ENCODE results near the gene MICU1.
"Not testable (repeated sequence)": the region's sequence is repeated elsewhere in the genome, so short reads cannot be mapped to it uniquely, and the experiment has no call there.

Gene MICU1

GRCh38 chr10:72552857-72553256, 73.0 kb downstream of the MICU1 start:
- DNase-seq, result no peak

DNA sequence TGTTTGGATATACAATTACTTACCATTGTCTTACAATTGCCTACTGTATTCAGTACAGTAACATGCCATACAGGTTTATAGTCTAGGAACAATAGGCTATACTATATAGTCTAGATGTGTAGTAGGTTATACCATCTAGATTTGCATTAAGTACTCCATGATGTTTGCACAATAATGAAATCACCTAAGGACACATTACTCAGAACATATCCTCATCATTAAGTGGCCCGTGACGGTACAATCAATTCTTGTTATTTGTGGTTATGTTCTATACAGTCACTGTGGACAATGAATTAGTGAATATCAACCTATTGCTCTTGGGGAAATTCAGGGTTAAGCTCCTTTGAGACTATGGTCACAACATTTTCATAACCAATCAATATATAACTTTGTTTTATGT, 75.6 kb downstream of the MICU1 start:
- no peak for DNase-seq

DNA sequence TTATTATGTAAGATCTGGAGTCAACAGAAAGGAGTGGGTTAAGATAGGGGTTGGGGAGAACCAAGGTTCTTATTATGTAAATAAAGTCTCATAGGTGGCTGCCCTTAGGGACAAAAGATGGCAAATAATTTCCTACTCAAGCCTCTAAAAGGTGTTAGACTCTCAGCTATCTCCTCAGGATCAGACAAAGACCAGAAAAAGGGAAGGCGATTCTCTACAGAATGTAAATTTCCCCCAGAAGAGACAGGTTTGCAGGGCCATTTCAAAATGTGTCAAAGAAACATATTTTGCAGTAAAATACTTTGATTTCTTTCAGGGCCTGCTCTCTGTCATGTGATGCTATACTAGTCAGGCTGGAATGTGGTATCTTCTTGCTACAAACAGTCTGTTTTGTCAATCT, 80.3 kb downstream of the MICU1 start:
- DNase-seq, result no peak

DNA sequence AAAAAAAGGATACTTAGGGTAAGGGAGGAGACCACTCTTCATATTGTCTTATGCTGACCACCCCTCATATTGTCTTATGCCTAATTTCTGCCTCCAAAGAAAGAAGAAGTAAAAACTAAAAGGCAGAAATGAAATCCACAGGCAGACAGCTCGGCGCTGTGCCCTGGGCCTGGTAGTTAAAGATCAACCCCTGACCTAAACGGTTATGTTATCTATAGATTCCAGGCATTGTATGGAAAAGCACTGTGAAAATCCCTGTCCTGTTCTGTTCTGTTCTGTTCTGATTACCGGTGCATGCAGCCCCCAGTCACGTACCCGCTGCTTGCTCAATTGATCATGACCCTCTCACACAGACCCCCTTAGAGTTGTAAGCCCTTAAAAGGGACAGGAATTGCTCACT, 82.0 kb downstream of the MICU1 start:
- DNase-seq, result not testable (repeated sequence)

- DNase-seq, result no peak
Observed at GRCh38 chr10:72542396-72542815, 83.5 kb downstream of the MICU1 start.

- no peak for DNase-seq
Observed at GRCh38 chr10:72541337-72541736, 84.5 kb downstream of the MICU1 start.

- DNase-seq, result no peak
Observed at GRCh38 chr10:72540193-72540807, 85.6 kb downstream of the MICU1 start.

DNA sequence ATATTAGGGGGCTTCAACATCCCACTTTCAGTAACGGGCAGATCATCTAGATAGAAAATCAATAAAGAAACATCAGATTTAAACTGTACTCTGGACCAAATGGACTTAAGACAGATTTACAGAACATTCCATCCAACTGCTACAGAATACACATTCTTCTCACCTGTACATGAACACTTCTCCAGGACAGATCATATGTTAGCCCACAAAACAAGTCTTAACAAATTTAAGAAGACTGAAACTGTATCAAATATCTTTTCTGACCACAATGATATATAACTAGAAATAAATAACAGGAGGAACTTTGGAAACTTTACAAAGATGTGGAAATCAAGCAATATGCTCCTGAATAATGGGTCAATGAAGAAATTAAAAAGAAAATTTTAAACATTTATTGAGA, 86.7 kb downstream of the MICU1 start:
- DNase-seq, result no peak

GRCh38 chr10:72525689-72526088, 100.2 kb downstream of the MICU1 start:
- DNase-seq, result no peak

- DNase-seq, result no peak
Observed at GRCh38 chr10:72525277-72525676, 100.6 kb downstream of the MICU1 start.

DNA sequence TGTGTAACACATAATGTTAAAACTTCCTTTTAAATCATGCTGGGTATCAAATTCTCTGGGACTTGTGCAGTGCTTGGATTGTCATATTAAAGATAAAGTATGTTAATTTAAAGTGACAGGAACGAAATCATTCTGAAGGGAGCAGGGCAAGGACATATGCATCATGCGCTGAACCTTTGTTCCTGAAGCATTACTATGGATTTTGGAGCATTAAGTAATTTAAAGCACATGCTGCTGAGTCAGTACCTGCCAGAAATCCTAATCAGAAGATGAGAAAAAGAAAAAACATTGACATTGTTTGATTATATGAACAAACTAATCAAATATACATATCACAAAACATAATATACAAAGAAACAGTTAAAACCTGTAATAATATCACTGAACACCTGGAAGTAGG, 101.4 kb downstream of the MICU1 start:
- no peak for DNase-seq

- DNase-seq, result no peak
Observed at GRCh38 chr10:72523932-72524396, 101.9 kb downstream of the MICU1 start.

DNA sequence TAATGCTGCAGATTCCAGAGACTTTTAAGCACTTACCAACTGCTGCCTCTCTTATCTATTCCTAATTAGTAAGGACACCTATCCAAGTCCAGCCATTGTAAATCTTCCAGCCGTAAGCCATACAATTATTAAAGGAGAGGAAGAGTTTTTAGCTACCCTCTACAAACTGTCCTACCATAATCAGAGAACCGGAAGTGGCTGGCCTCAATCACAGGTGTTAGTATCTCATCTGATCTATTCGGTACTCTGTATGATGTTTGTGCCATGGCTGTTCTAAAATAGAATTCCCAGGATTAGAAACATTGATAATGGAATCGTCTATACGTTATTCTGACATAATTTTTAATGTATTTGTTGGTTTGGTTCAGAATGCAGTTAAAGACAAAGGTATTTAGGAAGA, 102.8 kb downstream of the MICU1 start:
- no peak for DNase-seq

GRCh38 chr10:72517244-72517643, 108.6 kb downstream of the MICU1 start:
- DNase-seq, result no peak

- DNase-seq, result no peak
Observed at GRCh38 chr10:72515455-72515854, 110.4 kb downstream of the MICU1 start.

DNA sequence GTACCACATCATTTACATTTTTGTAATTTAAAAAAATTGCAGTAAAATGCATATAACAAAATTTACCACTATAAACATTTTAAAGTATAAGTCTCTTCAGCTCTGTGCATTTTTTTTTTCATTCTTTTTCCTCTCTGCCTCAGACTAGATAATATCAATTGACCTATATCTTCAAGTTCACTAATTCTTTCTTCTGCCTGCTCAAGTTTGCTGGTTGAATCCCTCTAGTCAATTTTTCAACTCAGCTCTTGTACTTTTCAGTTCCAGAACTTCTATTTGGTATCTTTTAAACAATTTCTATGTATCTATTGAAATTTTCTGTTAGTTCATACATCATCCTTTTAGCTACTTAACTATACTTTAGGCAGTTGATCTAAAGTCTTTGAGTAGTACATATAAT, 112.0 kb downstream of the MICU1 start:
- DNase-seq, result no peak

- no peak for DNase-seq
Observed at GRCh38 chr10:72511459-72511858, 114.4 kb downstream of the MICU1 start.

DNA sequence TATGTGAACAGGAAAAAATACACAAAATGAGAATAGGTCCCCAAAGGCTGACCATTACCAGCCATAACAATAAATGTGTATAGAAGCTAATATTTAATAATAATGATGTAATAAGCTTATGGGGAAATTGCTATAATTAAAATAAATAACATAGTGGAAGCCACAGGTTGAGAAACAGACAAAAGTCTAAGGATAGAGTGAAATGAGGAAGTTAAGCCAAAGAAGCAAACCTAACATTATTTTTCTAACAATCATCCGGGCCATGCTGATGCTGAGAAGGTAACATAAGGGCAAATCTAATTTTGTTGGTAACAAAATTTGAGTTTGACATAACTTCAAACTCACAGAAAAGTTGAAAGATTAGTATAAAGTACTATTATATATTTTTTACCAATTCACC, 115.9 kb downstream of the MICU1 start:
- no peak for DNase-seq

DNA sequence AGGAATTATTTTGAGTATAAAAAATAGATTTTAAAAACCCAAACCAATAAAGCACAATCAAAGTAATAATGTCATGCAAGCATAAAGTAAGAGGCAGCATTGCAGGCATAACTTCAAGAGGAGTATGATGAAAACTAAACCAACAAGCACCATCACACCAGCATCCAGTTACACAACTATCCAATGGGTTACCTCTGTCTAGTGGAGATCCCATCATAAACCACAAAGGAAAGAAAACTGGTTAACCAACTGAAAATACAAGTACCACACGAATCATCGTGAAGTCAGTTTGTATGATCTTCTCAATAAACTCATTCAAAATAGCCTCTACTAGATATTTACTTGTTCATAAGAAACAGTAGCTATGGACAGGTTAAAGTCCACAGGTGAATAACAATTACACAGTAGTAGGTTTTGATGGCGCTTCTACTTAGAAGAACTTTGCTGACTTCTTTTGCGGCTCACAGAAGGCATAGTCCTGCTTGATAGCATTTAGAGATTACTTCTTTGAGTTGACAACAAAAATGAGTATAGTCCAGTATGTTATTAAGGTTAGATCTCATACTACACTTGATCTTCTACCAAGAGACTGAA, 116.6 kb downstream of the MICU1 start:
- DNase-seq, result no peak

GRCh38 chr10:72508033-72508432, 117.8 kb downstream of the MICU1 start:
- no peak for DNase-seq

DNA sequence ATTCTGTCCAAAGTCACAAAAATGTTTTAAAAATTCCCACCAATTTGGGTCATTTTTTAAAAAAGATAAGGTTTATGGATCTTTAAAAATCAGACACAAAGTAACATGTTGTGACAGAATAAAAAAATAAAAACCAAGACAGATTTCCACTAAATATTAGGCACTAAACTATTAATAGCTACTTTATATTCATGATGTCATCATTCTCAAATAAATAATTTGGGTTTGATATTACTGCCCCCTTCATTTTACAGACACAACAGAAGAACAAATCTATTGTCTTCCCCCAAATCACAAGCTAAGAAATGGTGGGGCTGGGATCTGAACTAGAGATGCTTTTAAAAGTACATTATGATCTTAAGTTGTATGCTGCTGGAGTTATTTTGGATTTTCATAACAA, 119.4 kb downstream of the MICU1 start:
- DNase-seq, result no peak

DNA sequence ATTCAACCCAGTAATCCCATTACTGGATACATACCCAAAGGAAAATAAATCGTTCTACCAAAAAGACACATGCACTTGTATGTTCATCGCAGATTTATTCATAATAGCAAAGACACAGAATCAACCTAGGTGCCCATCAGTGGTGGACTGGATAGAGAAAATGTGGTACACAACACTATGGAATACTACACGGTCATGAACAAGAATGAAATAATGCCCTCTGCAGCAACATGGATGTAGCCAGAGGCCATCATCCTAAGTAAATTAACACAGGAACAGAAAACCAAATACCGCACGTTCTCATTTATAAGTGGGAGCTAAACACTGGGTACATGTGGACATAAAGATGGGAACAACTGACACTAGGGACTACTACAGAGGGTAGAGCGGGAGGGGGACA, 120.4 kb downstream of the MICU1 start:
- no peak for DNase-seq

DNA sequence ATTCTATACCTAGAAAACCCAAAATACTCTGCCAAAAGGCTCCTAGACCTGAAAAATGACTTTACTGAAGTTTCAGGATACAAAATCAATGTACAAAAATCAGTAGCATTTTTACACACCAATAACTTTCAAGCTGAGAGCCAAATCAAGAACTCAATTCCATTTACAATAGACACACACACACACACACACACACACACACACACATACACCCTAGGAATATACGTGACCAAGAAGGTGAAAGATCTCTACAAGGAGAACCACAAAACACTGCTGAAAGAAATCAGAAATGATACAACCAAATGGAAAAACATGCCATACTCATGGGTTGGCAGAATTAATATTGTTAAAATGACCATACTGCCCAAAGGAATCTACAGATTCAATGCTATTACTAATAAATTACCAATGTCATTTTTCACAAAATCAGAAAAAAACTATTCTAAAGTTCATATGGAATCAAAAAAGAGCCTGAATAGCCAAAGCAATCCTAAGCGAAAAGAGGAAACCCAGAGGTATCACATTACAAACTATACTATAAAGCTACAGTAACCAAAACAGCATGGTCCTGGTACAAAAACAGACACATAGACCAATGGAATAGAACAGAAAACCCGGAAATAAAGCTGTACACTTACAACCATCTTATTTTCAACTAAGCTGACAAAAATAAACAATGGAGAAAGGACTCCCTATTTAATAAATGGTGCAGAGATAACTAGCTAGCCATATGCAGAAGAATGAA, 122.0 kb downstream of the MICU1 start:
- DNase-seq, result no peak

GRCh38 chr10:72503241-72503640, 122.6 kb downstream of the MICU1 start:
- DNase-seq, result no peak
